Measurements from ENCODE around the gene CHCHD5.
"Not testable (repeated sequence)": the region's sequence is repeated elsewhere in the genome, so short reads cannot be mapped to it uniquely, and the experiment has no call there.

The CHCHD5 gene, protein sequence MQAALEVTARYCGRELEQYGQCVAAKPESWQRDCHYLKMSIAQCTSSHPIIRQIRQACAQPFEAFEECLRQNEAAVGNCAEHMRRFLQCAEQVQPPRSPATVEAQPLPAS

DNA sequence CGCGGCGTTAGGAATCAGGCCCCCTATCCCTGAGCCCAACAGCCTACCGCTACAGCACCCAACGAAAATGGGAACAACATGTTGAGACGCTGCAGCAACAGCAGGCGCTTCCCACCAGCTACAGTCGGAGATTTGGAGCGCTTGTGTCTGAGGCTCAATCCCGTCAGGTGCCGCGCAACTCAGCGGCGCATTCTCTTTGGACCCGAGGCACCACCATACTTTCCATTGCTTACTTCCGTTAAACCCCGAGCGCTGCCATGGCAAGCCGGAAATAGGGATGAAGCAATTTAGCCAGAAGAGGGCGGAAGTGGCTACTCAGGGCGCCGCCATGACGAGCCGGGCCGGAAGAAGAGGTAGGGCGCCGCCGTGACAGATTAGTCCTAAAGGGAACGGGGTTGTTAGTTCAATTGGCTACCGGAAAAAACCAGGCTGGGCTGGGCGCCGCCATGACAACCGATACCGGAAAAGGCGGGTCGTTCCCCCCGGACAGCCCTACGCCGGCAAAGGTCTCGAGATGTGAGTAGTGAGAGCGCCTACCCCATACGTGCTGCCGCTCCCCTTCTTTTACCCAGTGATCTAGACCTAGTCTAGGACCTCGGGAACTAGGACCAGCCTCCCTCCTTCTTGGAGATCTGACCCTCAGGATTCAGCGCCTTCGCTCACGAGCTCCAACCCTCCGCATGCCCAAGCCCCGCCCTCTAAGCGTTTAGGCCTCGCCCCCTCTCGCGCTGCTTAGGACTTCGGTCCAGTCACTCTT, at the start of gene CHCHD5:
TSS of gene CHCHD5 (plus strand) at position 476 of the 757 bp plus-strand sequence. CDS start at position 515, 39 bp downstream.
- DNase-seq: peak; percentile 96

DNA sequence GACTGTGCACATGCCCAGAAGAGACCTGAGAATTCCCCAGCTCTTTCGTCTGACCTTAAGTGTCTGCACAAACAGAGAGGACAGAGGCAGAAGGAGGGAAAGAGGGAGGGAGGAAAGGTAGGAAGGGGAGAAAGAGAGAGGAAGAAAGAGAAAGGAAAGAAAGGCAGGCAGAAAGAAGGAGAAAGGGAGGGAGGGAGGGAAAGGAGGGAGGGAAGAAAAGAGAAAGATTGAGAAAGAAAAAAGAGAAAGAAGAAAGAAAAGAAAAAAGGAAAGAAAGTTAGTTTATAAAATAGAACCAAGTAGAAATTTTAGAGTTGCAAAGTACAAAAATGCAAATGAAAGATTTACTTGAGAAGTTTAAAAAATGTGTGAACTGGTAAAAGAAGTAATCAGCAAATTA, 49.6 kb upstream of the CHCHD5 start:
- no peak for DNase-seq

DNA sequence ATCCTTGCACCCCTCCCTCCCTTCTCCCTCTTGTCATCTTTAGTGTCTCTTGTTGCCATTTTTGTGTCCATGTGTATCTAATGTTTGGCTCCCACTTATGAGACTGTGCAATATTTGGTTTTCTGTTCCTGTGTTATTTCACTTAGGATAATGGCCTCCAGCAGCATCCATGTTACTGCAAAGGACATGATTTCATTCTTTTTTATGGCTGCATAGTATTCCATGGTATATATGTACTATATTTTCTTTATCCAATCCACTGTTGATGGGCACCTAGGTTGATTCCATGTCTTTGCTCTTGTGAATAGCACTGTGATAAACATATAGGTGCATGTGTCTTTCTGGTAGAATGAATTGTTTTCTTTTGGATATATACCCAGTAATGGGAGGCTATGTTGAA, 47.7 kb upstream of the CHCHD5 start:
- DNase-seq: not testable (repeated sequence)

DNA sequence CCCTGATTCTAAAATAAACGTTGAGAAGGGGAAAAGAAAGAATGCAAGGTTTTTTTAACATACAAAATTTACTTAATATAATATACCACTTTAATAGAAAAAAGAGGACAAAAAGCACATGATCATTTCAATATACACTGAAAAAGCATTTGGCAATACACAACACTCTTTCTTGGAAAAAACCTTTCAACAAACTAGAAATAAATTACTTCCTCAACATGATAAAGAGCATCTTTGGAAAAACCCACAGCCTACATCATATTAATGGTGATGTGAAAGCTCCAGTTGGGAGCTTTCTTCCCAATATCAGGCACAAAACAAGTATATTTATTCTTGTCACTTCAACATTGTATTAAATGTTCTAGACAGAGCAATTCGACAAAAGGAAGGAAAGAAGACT, 45.1 kb upstream of the CHCHD5 start:
- DNase-seq: no peak

DNA sequence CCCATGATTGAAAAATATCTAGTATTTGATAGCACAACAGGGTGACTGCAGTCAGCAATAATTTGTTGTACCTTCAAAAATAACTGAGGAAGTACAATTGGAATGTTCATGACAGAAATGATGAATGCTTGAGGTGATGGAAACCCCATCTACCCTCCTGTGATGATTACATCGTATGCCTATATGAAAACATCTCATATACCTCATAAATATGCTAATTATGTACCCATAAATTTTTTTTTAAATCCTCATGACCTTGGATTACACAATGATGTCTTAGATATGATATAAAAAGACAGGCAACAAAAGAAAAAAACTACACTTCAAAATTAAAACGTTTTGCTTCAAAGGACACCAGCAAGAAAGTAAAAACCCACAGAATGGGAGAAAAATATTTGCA, 43.5 kb upstream of the CHCHD5 start:
- no peak for DNase-seq

DNA sequence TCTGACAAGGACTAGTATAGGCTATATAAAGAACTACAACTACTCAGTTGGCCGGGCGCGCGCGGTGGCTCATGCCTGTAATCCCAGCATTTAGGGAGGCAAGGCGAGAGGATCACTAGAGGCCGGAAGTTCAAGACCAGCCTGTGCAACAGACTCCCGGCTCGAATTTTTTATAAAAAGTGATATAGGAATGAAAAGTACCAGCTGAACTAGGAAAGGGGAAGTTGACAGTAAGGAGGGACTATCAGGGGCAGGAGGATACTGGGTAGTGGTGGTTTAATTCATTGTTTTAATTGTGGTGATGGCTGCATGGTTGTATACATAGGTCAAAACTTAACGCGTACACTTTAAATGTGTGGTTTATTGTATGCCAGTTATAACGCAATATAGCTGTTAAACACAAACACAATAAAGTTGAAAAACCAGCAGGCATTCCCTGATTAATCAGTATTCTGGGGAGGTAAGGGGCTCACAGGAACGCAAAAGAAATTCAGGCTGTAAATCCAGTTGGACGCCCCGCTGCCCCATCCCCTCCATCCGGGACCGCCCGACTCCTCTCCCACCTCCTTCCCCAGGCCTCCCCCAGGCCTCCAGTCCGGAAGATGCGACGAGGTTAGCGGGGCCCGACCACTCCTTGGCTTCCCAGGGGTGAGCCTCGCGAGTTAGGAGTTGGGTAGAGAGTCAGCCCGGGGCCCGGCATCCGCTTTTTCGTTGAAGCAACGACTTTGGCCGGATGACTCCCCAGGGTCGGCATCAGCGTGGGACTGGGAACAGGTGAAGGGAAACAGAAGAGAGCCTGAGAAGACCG, 42.9 kb upstream of the CHCHD5 start:
- peak; percentile 76 for DNase-seq

DNA sequence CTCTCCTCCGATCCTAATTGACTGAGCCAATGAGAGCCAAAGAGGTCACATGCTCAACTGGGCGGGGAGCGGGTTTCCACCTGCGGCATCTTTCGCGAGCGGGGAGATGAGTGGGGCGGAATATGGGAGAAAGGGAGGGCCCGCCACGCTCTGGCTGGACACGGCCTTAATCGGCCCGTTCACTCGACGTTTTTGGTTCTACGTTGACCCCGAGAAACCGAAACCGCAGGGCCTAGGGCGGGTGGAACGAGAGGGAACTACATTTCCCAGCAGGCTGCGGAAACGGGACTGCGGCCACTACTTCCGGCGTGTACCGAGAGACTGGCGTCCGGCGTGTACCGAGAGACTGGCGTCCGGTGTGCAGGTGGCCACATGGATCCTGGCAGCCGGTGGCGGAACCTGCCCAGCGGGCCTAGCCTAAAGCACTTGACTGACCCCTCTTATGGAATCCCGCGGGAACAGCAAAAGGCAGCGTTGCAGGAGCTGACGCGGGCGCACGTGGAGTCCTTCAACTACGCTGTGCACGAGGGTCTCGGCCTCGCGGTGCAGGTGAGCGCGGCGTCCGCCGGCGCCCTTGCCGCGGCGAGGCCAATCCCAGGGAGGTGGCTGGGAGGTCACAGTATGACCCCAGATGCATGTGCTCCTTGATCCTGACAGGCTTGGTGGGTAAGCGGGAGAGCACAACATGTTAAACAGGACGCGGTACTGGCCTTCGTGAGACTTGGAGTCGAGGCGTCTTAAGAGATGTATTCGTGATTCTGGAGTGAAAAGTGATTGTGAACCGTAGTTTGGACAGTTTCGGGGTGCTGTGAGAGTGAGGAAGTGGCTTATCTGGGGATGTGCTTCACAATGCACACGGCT, 42.1 kb upstream of the CHCHD5 start, which contains the start of gene POLR1B:
TSS of gene POLR1B (plus strand) at position 343 of the 861 bp plus-strand sequence. CDS start at position 373, 30 bp downstream.
- peak; percentile 85 for DNase-seq

DNA sequence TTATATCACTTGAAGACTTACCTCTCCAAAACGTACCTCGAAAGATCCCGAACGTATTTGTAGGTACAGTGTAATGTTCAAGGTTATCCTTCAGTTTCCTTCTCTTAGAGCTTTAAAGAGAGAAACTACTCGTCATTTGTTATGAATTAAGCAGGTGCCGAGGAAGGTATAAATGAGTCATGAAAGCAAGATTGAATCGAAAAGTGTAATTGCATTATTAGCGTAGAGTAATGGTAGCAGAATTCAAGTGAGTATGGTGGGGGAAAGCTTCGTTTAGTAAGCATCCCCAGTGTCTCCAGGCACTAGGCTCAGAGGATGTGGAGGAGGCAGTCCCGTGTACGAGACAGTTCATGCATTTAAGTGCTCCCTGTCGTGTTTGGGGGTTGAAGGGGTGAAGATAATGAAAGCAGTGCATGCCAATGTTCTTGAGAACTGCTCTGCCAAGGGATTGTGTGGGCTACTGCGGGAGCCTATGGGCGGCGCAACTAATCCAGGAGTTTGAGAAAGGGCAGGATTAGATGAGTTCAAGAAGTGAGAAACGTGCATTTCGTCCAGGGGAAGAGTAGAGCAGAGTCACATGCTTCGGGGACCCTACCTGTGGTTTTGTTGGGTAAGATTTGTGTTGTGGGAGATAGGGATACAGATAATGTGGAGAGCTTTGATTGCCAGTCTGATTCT, 41.3 kb upstream of the CHCHD5 start:
- no peak for DNase-seq

DNA sequence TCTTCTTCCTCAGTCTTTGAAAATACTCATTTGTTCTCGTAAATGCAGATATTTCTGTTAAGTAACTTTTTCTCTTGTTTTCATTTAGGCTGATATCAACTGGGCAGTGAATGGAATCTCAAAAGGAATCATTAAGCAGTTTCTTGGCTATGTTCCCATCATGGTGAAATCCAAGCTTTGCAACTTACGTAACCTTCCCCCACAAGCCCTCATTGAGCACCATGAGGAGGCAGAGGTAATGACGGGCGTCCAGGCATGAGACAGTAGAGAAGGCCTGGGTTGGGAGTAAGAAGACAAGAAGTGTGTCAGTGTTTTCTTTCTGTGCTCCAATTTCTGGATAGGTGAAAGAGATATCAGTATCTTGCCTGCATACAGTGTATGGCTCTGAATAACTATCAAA, 37.1 kb upstream of the CHCHD5 start:
- no peak for DNase-seq

DNA sequence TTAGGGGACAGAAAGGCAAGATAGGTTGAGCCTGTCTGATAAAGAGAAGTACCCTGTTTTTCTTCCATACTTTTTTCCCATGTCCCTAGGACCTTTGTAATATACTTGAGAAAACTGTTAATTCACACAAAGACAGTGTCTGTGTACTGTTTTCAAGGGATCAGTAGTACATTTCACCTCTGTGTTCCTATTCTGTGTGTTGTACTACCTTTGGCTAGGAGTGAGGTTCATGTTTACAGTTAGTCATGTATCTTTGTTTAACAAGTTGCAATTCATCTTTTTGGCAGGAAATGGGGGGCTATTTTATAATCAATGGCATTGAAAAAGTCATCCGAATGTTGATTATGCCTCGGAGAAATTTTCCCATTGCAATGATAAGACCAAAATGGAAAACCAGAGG, 35.4 kb upstream of the CHCHD5 start:
- no peak for DNase-seq

DNA sequence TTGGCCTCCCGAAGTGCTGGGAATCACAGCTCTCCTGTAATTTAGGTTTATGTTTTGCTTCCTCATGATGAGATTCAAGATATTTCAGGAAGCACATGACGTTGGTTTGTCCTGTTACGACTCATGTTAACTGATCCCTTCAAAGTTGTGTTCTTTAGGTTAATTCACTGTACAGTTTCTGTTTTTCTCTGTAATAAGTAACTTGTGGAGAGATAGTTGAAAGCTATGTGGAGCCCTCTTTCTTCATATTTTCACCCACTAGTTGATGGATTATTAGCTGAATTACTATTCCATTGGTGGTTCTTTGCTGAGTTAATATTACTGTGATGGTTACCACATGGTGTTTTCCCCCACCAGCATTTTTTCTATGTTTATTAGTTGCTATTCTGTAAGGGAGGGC, 18.3 kb upstream of the CHCHD5 start:
- no peak for DNase-seq

DNA sequence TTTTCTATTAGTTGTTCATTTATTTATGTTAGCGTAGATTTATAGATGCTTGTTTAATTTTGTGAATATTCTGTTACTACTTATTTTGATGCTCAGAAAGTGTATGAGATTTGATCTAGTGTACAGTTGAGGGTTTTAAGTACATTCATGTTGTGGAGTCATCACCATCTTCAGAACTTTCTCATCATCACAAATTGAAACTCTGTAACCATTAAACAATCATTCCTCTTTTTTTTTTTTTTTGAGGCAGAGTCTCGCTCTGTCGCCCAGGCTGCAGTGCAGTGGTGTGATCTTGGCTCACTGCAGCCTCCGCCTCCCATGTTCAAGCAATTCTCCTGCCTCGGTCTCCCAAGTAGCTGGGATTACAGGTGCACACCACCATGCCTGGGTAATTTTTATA, 17.9 kb upstream of the CHCHD5 start:
- not testable (repeated sequence) for DNase-seq

DNA sequence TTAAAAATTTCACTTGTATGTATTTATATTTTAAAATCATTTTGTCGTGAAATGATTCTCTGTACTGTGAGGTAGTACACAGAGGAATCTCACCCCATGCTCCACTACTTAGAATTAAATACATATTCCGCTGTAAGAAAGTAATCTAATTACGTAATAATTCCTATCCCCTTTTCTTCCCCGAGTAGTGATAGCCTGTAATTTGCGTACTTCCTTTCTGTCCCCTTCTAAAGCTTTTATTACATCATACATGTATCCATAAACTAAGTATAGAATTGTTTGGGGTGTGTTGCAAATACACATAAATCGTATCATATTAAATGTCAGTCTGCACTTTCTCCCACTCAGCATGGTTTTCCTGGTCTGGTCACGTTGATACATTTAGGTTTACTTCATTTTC, 12.4 kb upstream of the CHCHD5 start:
- no peak for DNase-seq

DNA sequence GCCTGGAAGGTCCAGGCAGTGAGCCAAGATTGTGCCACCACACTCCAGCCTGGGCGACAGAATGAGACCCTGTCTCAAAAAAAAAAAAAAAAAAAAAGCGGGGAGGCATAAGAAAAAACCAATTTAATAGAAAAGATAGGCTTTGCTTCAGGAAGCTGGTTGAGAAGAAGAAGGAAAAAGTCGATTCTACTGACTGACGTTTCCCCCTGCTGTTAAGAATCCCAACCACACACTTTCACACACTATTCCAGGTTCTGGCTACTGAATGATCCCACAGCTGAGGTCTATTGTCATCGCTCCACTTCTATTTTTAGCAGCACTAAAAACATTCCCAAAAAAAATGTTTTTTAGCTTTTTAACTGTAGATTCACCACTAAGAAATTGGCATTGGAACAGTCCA, 6.7 kb upstream of the CHCHD5 start:
- peak; percentile 14 for DNase-seq

DNA sequence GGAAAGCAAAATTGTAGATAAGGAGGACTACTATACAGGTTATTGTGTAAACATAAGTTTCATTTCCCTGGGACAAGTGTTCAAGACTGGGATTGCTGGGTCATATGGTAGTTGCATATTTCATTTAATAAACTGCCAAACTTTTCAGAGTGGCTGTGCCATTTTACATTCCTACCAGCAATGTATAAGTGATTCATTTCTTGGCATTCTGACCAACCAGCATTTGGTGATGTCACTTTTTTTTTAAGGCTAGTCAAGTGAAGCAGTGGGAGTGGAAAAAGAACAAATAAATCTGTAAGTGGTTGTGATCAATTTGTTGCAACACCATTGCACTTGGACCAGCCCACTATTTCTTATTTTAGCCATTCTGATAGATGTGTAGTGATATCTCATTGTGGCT, 5.2 kb upstream of the CHCHD5 start:
- DNase-seq: peak; percentile 74

DNA sequence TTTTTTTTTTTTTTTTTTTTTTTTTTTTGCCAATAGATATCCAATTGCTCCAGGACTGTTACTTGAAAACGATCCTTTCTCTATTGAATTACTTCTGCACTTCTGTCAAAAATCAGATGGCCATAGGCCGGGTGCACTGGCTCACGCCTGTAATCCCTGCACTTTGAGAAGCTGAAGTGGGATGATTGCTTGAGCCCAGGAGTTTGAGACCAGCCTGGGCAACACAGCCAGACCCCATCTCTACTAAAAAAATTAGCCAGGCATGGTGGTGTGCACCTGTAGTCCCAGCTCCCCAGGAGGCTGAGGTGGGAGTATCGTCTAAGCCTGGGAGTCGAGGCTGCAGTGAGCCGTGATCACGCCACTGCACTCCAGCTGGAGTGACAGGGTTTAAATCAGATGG, 4.3 kb upstream of the CHCHD5 start:
- DNase-seq: no peak

DNA sequence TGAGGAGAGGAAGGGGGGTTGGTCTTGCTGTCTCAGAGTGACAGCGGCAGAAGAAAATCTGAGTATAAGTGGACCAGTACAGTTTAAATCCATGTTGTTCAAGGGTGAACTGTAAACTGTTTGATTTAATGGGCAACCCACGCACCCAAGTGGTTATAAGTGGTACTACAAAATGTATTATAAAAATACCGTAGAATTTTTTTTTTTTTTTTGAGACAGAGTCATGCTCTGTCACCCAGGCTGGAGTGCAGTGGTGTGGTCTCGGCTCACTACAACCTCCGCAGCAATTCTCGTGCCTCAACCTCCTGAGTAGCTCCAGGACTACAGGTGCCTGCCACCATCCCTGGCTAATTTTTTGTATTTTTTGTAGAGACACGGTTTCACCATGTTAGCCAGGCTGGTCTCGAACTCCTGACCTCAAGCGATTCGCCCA, 2.1 kb upstream of the CHCHD5 start:
- peak; percentile 83 for DNase-seq

DNA sequence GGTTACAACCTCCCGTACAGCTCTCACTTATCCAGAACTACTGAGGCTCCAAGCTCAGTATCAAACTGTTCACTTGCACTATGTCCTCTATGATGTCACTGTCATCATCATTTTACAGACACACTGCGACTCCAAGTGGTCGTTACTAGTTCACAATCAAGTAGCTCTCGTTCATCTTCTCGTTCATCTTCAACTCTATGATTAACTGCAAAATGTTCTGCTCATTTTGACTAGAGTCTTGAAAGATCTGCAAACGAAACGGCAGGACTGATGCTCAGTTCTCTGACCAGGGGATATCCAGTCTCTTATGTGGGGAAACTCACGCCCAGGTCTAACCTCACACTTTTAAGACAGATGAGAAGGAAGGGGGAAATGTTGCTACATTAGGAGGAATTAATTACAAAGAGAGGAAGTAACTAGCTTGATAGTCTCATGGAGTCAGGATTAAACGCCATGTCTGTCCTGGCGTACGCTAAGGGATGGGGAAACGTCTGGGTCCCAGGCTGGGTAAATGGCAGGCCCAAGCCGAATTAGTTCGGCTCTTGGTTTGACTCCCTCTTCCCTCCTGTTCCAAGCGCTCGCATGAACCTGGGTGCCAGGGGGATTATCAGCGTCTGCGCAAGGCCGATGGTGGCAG, 794 bp upstream of the CHCHD5 start:
- peak; percentile 29 for DNase-seq

DNA sequence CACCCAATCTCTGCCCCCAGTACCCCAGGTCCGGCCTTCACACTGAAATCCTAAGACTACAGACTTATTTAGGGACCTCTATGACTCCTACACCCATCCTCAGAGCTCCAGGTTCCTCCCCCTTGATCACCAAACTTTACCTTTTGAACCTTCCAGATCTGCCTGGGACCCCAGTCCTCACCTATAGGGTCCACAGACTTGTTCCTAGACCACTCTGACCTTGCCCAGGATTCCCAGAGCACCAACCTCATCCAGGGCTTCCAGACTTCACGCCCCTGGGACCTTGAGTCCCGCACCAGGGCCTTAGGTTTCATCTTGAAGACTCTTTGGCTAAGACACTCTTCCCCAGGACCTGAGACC, 462 bp downstream of the CHCHD5 start:
- DNase-seq: no peak

DNA sequence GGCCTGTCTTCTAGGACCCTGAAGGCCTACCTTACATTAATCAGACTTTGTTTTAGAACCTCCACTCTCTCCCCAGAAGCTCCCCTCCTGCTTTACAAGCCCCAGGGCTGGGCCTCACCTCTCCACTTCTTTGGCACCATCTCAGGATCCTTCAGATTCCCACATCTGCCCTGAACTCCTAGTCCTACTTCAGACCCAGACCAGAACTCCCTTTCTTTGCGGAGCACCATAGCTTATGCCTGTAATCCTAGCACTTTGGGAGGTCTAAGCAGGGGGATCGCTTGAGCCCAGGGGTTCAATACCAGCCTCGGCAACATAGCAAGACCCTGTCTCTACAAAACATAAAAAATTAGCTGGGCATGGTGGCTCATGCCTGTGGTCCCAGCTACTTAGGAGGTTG, 991 bp downstream of the CHCHD5 start:
- DNase-seq: no peak

DNA sequence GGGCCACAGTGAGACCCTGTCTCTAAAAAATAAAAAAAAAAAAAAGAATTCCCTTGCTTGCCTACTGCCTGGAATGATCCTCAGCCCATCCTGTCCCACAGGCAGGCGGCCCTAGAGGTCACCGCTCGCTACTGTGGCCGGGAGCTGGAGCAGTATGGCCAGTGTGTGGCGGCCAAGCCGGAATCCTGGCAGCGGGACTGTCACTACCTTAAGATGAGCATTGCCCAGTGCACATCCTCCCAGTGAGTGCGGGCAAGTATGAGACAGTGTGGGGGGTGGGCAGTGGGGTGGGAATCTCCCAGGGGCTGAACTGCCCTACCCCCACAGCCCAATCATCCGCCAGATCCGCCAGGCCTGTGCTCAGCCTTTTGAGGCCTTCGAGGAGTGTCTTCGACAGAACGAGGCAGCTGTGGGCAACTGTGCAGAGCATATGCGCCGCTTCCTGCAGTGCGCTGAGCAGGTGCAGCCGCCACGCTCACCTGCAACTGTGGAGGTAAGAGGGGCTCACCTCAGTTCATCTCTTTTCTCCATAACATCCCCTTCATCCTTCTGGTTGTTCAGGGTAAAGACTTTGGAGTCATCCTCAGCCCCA, 1.6 kb downstream of the CHCHD5 start:
- no peak for DNase-seq
